Naive B cell (primary cell): ENCODE results near the gene EFHC1. TPM values are rescaled to one million over a fixed set of nuclear protein-coding genes. Genes with fewer than 3 reads are reported as not detected.

Experiments used
- ATAC-seq, 2 donors: fragments of 150-1000 bp; cut with Tn5 transposase; 2 replicates each; pipeline ENCODE4 v1.10.0; 2021; ENCODE audit warnings: low read depth in 2 of 2, mild to moderate bottlenecking in 2 of 2, moderate library complexity in 2 of 2
- DNase-seq: peaks from one replicate; pipeline ENCODE4 v3.0.0; 2022
- H3K27ac Mint-ChIP-seq, 6 donors: one replicate each; pipeline ENCODE4 v1.8.0; 2020 to 2022; ENCODE audit warnings: mild to moderate bottlenecking in 6 of 6, mixed read lengths in 6 of 6, moderate library complexity in 5 of 6, inconsistent platforms in 2 of 6
- H3K27me3 Mint-ChIP-seq, 3 donors: one replicate each; pipeline ENCODE4 v1.8.0; 2021 to 2022; ENCODE audit warnings: mixed read lengths in 3 of 3, mild to moderate bottlenecking in 1 of 3
- H3K36me3 Mint-ChIP-seq, 2 donors: one replicate each; pipeline ENCODE4 v1.8.0; 2020 to 2022; ENCODE audit warnings: mixed read lengths in 2 of 2, inconsistent platforms in 1 of 2, mild to moderate bottlenecking in 1 of 2
- H3K4me1 Mint-ChIP-seq, 3 donors: one replicate each; pipeline ENCODE4 v1.8.0; 2020 to 2022; ENCODE audit warnings: mixed read lengths in 3 of 3, inconsistent platforms in 1 of 3, mild to moderate bottlenecking in 1 of 3, moderate library complexity in 1 of 3
- H3K4me3 Mint-ChIP-seq, 8 donors: one replicate each; pipeline ENCODE4 v1.8.0; 2020 to 2022; ENCODE audit warnings: mild to moderate bottlenecking in 8 of 8, mixed read lengths in 8 of 8, moderate library complexity in 8 of 8, inconsistent platforms in 2 of 8
- H3K9me3 Mint-ChIP-seq, 7 donors: one replicate each; pipeline ENCODE4 v1.8.0; 2020 to 2022; ENCODE audit warnings: mixed read lengths in 7 of 7, mild to moderate bottlenecking in 5 of 7, inconsistent platforms in 2 of 7, moderate library complexity in 1 of 7
- polyA plus RNA-seq, 6 donors: library from polyadenylated mRNA; unstranded; fragments of 300-500 nt; fragmentation: Illumina TruSeq; gene quantifications; one replicate each; pipeline ENCODE4 v1.2.3, GENCODE V29; 2021; ENCODE audit warnings: low read depth in 6 of 6

The EFHC1 gene
- polyA plus RNA-seq, 6 donors from 2014 or later, result 4.1 to 27.2 (median 8.4) TPM

- no peak overlapping the region for H3K4me3 Mint-ChIP-seq
- H3K9me3 Mint-ChIP-seq, result no peaks in the 10 kb centered on the region
- H3K27ac Mint-ChIP-seq, result no peak overlapping the region
- no peaks in the 10 kb centered on the region for H3K27me3 Mint-ChIP-seq
- no peak for ATAC-seq
- no peak for DNase-seq
- no peaks in the 10 kb centered on the region for H3K36me3 Mint-ChIP-seq
- H3K4me1 Mint-ChIP-seq, result no peaks in the 10 kb centered on the region
These were observed 104.8 kb downstream of the EFHC1 start for GRCh38 chr6:52524918-52525317.

GRCh38 chr6:52526634-52527033, 106.5 kb downstream of the EFHC1 start:
- ATAC-seq (no peak), DNase-seq (no peak)
- no peaks in the 10 kb centered on the region for H3K4me1 Mint-ChIP-seq
- H3K9me3 Mint-ChIP-seq, result no peaks in the 10 kb centered on the region
- H3K4me3 Mint-ChIP-seq, result no peak overlapping the region
- H3K27ac Mint-ChIP-seq, result no peak overlapping the region
- H3K36me3 Mint-ChIP-seq, result no peaks in the 10 kb centered on the region
- H3K27me3 Mint-ChIP-seq, result no peaks in the 10 kb centered on the region

- H3K36me3 Mint-ChIP-seq, result no peaks in the 10 kb centered on the region
- DNase-seq (no peak), ATAC-seq (no peak)
- H3K27me3 Mint-ChIP-seq, result no peaks in the 10 kb centered on the region
- H3K27ac Mint-ChIP-seq, result peak overlapping the region in 1 of 6 donors; percentile 47
- H3K4me1 Mint-ChIP-seq, result no peaks in the 10 kb centered on the region
- no peak overlapping the region for H3K4me3 Mint-ChIP-seq
- no peaks in the 10 kb centered on the region for H3K9me3 Mint-ChIP-seq
These were observed 107.3 kb downstream of the EFHC1 start for GRCh38 chr6:52527436-52527835.

- Mint-ChIP-seq H3K4me1 (no peaks in the 10 kb centered on the region), H3K36me3 (no peaks in the 10 kb centered on the region), H3K27ac (no peak overlapping the region), H3K4me3 (no peak overlapping the region), H3K27me3 (no peaks in the 10 kb centered on the region), H3K9me3 (no peaks in the 10 kb centered on the region)
- ATAC-seq, result no peak
- no peak for DNase-seq
These were observed 109.2 kb downstream of the EFHC1 start for GRCh38 chr6:52529311-52529710.

GRCh38 chr6:52530351-52530750, 110.2 kb downstream of the EFHC1 start:
- ATAC-seq, result no peak
- no peak for DNase-seq
- H3K27ac Mint-ChIP-seq, result no peak overlapping the region
- no peaks in the 10 kb centered on the region for H3K9me3 Mint-ChIP-seq
- H3K36me3 Mint-ChIP-seq, result no peaks in the 10 kb centered on the region
- H3K27me3 Mint-ChIP-seq, result no peaks in the 10 kb centered on the region
- no peak overlapping the region for H3K4me3 Mint-ChIP-seq
- H3K4me1 Mint-ChIP-seq, result no peaks in the 10 kb centered on the region

- H3K27ac Mint-ChIP-seq, result peak overlapping the region in 2 of 6 donors; percentile 2 to 5
- no peaks in the 10 kb centered on the region for H3K9me3 Mint-ChIP-seq
- H3K27me3 Mint-ChIP-seq, result no peaks in the 10 kb centered on the region
- no peak for ATAC-seq
- H3K36me3 Mint-ChIP-seq, result no peaks in the 10 kb centered on the region
- H3K4me3 Mint-ChIP-seq, result no peak overlapping the region
- H3K4me1 Mint-ChIP-seq, result no peaks in the 10 kb centered on the region
- DNase-seq, result no peak
These were observed 111.3 kb downstream of the EFHC1 start for GRCh38 chr6:52531396-52531795.

- Mint-ChIP-seq H3K27me3 (no peaks in the 10 kb centered on the region), H3K36me3 (no peaks in the 10 kb centered on the region), H3K9me3 (no peaks in the 10 kb centered on the region), H3K4me3 (no peak overlapping the region), H3K4me1 (no peaks in the 10 kb centered on the region), H3K27ac (peak overlapping the region in 2 of 6 donors; percentile 5 to 45)
- no peak for ATAC-seq
- no peak for DNase-seq
These were observed 111.7 kb downstream of the EFHC1 start for GRCh38 chr6:52531834-52532233.

GRCh38 chr6:52532457-52532856, 112.3 kb downstream of the EFHC1 start:
- H3K36me3 Mint-ChIP-seq, result no peaks in the 10 kb centered on the region
- H3K27ac Mint-ChIP-seq, result no peak overlapping the region
- H3K4me1 Mint-ChIP-seq, result peaks cover 4 to 5% (median 4%) of the 10 kb centered on the region in 3 donors
- no peak for DNase-seq
- H3K9me3 Mint-ChIP-seq, result no peaks in the 10 kb centered on the region
- ATAC-seq, result no peak
- no peak overlapping the region for H3K4me3 Mint-ChIP-seq
- no peaks in the 10 kb centered on the region for H3K27me3 Mint-ChIP-seq

- no peaks in the 10 kb centered on the region for H3K27me3 Mint-ChIP-seq
- H3K36me3 Mint-ChIP-seq, result no peaks in the 10 kb centered on the region
- ATAC-seq (no peak), DNase-seq (no peak)
- H3K9me3 Mint-ChIP-seq, result no peaks in the 10 kb centered on the region
- no peak overlapping the region for H3K4me3 Mint-ChIP-seq
- peaks cover 10 to 15% (median 10%) of the 10 kb centered on the region in 3 donors for H3K4me1 Mint-ChIP-seq
- no peak overlapping the region for H3K27ac Mint-ChIP-seq
These were observed 113.3 kb downstream of the EFHC1 start for GRCh38 chr6:52533491-52533890.

GRCh38 chr6:52534363-52534762, 114.2 kb downstream of the EFHC1 start:
- no peak for DNase-seq
- H3K36me3 Mint-ChIP-seq, result no peaks in the 10 kb centered on the region
- H3K4me3 Mint-ChIP-seq, result no peak overlapping the region
- H3K27ac Mint-ChIP-seq, result no peak overlapping the region
- ATAC-seq, result no peak
- peaks cover 10 to 21% (median 14%) of the 10 kb centered on the region in 3 donors for H3K4me1 Mint-ChIP-seq
- H3K9me3 Mint-ChIP-seq, result no peaks in the 10 kb centered on the region
- no peaks in the 10 kb centered on the region for H3K27me3 Mint-ChIP-seq

GRCh38 chr6:52534966-52535390, 114.8 kb downstream of the EFHC1 start:
- Mint-ChIP-seq H3K36me3 (no peaks in the 10 kb centered on the region), H3K4me3 (no peak overlapping the region), H3K27ac (peak overlapping the region in 1 of 6 donors; percentile 82), H3K4me1 (peaks cover 14 to 21% (median 17%) of the 10 kb centered on the region in 3 donors), H3K9me3 (no peaks in the 10 kb centered on the region), H3K27me3 (no peaks in the 10 kb centered on the region)
- ATAC-seq (no peak), DNase-seq (no peak)

GRCh38 chr6:52535711-52536423, 115.7 kb downstream of the EFHC1 start:
- H3K4me1 Mint-ChIP-seq, result peaks cover 15 to 21% (median 17%) of the 10 kb centered on the region in 3 donors
- H3K36me3 Mint-ChIP-seq, result no peaks in the 10 kb centered on the region
- no peaks in the 10 kb centered on the region for H3K9me3 Mint-ChIP-seq
- H3K4me3 Mint-ChIP-seq, result no peak overlapping the region
- peak overlapping the region in 1 of 6 donors; percentile 29 for H3K27ac Mint-ChIP-seq
- ATAC-seq, result no peak
- DNase-seq, result no peak
- no peaks in the 10 kb centered on the region for H3K27me3 Mint-ChIP-seq

GRCh38 chr6:52536424-52536916, 116.3 kb downstream of the EFHC1 start:
- H3K4me3 Mint-ChIP-seq, result no peak overlapping the region
- ATAC-seq, result no peak
- H3K27me3 Mint-ChIP-seq, result no peaks in the 10 kb centered on the region
- H3K36me3 Mint-ChIP-seq, result no peaks in the 10 kb centered on the region
- H3K9me3 Mint-ChIP-seq, result no peaks in the 10 kb centered on the region
- DNase-seq, result no peak
- H3K4me1 Mint-ChIP-seq, result peaks cover 15 to 21% (median 17%) of the 10 kb centered on the region in 3 donors
- peak overlapping the region in 1 of 6 donors; percentile 29 for H3K27ac Mint-ChIP-seq

GRCh38 chr6:52537001-52537753, 117.0 kb downstream of the EFHC1 start:
- no peak overlapping the region for H3K4me3 Mint-ChIP-seq

More at GRCh38 chr6:52537001-52537753, 117.0 kb downstream of the EFHC1 start:
- DNase-seq, result no peak
- Mint-ChIP-seq H3K27ac (peak overlapping the region in 3 of 6 donors; percentile 48 to 93 (median 74)), H3K9me3 (no peaks in the 10 kb centered on the region), H3K4me1 (peaks cover 15 to 21% (median 17%) of the 10 kb centered on the region in 3 donors), H3K27me3 (no peaks in the 10 kb centered on the region), H3K36me3 (no peaks in the 10 kb centered on the region)
- ATAC-seq, result no peak
